Trophoblast cell (in vitro differentiated cells and primary cell): ENCODE measurements around the gene CEP55.

Experiments
- DNase-seq, 2 donors: peaks; one replicate each; pipeline ENCODE4 v3.0.0-alpha.2; 2016
- H2AFZ ChIP-seq: 2 replicates; pipeline ENCODE4 v1.6.1; 2013; ENCODE audit warnings: low read length, moderate library complexity, mild to moderate bottlenecking; ENCODE audit not compliant: insufficient read depth, poor library complexity
- H2AK5ac ChIP-seq: 2 replicates; pipeline ENCODE4 v1.6.1; 2013; ENCODE audit warnings: mild to moderate bottlenecking, low read length
- H2BK120ac ChIP-seq: 2 replicates; pipeline ENCODE4 v1.6.1; 2013; ENCODE audit warnings: low read length, mild to moderate bottlenecking, moderate library complexity; ENCODE audit not compliant: insufficient read depth, poor library complexity
- H2BK12ac ChIP-seq: 2 replicates; pipeline ENCODE4 v1.6.1; 2013; ENCODE audit warnings: mild to moderate bottlenecking, low read length, moderate library complexity
- H2BK5ac ChIP-seq: 2 replicates; pipeline ENCODE4 v1.6.1; 2013; ENCODE audit warnings: low read length, low read depth, moderate library complexity, mild to moderate bottlenecking; ENCODE audit not compliant: poor library complexity
- H3K14ac ChIP-seq: 2 replicates; pipeline ENCODE4 v1.6.1; 2013; ENCODE audit warnings: mild to moderate bottlenecking, low read length
- H3K18ac ChIP-seq: 2 replicates; pipeline ENCODE4 v1.6.1; 2013; ENCODE audit warnings: mild to moderate bottlenecking, low read length
- H3K23ac ChIP-seq: 2 replicates; pipeline ENCODE4 v1.6.1; 2013; ENCODE audit warnings: low read length
- H3K27ac ChIP-seq: 2 replicates; pipeline ENCODE4 v1.5.1; 2013; ENCODE audit warnings: low read depth, mild to moderate bottlenecking, inconsistent platforms, low read length, moderate library complexity
- H3K27me3 ChIP-seq: 2 replicates; pipeline ENCODE4 v1.6.1; 2013; ENCODE audit warnings: inconsistent platforms, mild to moderate bottlenecking, low read length, moderate library complexity; ENCODE audit not compliant: insufficient read depth
- H3K36me3 ChIP-seq, 2 experiments: 1 replicate in 1 of 2; 2 replicates in 1 of 2; pipeline ENCODE4 v1.6.1; 2013; ENCODE audit warnings: low read length in 2 of 2, mild to moderate bottlenecking in 2 of 2, moderate library complexity in 1 of 2; ENCODE audit not compliant: insufficient read depth in 2 of 2, control insufficient read depth in 1 of 2
- H3K4ac ChIP-seq: 2 replicates; pipeline ENCODE4 v1.6.1; 2013; ENCODE audit warnings: low read depth, mild to moderate bottlenecking, low read length, moderate library complexity
- H3K4me1 ChIP-seq, 2 experiments: 1 replicate in 1 of 2; 2 replicates in 1 of 2; pipeline ENCODE4 v1.6.1; 2013; ENCODE audit warnings: low read length in 2 of 2, mild to moderate bottlenecking in 2 of 2, moderate library complexity in 1 of 2; ENCODE audit not compliant: insufficient read depth in 2 of 2, control insufficient read depth in 1 of 2
- H3K4me2 ChIP-seq: 2 replicates; pipeline ENCODE4 v1.6.1; 2013; ENCODE audit warnings: inconsistent platforms, mild to moderate bottlenecking, low read length, moderate library complexity
- H3K4me3 ChIP-seq: 2 replicates; pipeline ENCODE4 v1.5.1; 2013; ENCODE audit warnings: mild to moderate bottlenecking, low read depth, low read length, inconsistent platforms
- H3K79me1 ChIP-seq: one replicate; pipeline ENCODE4 v1.6.1; 2013; ENCODE audit warnings: low read length
- H3K79me2 ChIP-seq: 2 replicates; pipeline ENCODE4 v1.6.1; 2013; ENCODE audit warnings: low read length, mild to moderate bottlenecking; ENCODE audit not compliant: control insufficient read depth, insufficient read depth, poor library complexity
- H3K9ac ChIP-seq: 2 replicates; pipeline ENCODE4 v1.6.1; 2013; ENCODE audit warnings: mild to moderate bottlenecking, low read length
- H3K9me3 ChIP-seq: 2 replicates; pipeline ENCODE4 v1.6.1; 2013; ENCODE audit warnings: low read depth, mild to moderate bottlenecking, control low read depth, inconsistent platforms, low read length; ENCODE audit not compliant: insufficient read depth
- H4K12ac ChIP-seq: 2 replicates; pipeline ENCODE4 v1.6.1; 2013; ENCODE audit warnings: low read depth, mild to moderate bottlenecking, low read length, moderate library complexity
- H4K8ac ChIP-seq: 2 replicates; pipeline ENCODE4 v1.6.1; 2013; ENCODE audit warnings: low read depth, mild to moderate bottlenecking, low read length, moderate library complexity
- H4K91ac ChIP-seq: one replicate; pipeline ENCODE4 v1.6.1; 2013; ENCODE audit warnings: low read depth, mild to moderate bottlenecking, low read length, moderate library complexity
- WGBS: extraction: QIAGEN DNeasy Blood & Tissue Kit; methylation state at CpG from one replicate; pipeline ENCODE4 v1.1.7; 2013; ENCODE audit warnings: missing lambda C conversion rate; ENCODE audit not compliant: insufficient read length, insufficient coverage; ENCODE audit errors: extremely low coverage; 5-methylcytosine and 5-hydroxymethylcytosine counted together

The CEP55 gene

DNA sequence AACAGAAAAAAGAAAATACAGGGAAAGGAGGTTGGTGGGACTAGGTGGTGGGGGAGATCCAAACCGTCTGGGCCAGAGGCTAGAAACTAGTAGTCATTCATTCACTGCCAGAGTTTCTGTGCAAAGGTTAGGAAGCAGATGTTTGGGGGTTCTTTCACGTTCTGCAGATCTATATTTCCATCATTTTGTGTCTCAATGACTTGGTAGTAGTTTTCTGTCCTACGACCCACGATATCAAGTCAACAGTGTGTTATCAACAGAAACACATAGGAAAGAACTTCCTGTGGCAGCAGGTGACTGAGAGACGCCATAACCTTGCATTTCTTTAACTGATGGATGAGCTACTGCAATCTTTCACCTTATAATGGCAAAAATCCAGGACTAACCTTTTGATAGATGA, 1.8 kb downstream of the CEP55 start:
- WGBS = no CpG with 5 or more reads among the region's 5 CpGs

GRCh38 chr10:93501650-93502049, 5.2 kb downstream of the CEP55 start:
- H3K18ac ChIP-seq = no peak overlapping the region
- H2BK5ac ChIP-seq = no peak overlapping the region
- no peak for DNase-seq
- H3K9me3 ChIP-seq = no peaks in the 10 kb centered on the region
- no peaks in the 10 kb centered on the region for H3K79me2 ChIP-seq
- H2AFZ ChIP-seq = no peak overlapping the region
- H3K9ac ChIP-seq = no peak overlapping the region
- no peaks in the 10 kb centered on the region for H3K79me1 ChIP-seq
- no peaks in the 10 kb centered on the region for H3K27me3 ChIP-seq
- H3K27ac ChIP-seq = no peak overlapping the region
- no peak overlapping the region for H2BK120ac ChIP-seq
- H3K4me1 ChIP-seq = no peaks in the 10 kb centered on the region
- H3K4ac ChIP-seq = no peak overlapping the region
- no peak overlapping the region for H3K23ac ChIP-seq
- H4K8ac ChIP-seq = no peak overlapping the region
- H4K91ac ChIP-seq = no peak overlapping the region
- no peak overlapping the region for H3K4me3 ChIP-seq
- H3K14ac ChIP-seq = no peak overlapping the region
- no peak overlapping the region for H4K12ac ChIP-seq
- no peak overlapping the region for H2BK12ac ChIP-seq
- H2AK5ac ChIP-seq = no peak overlapping the region
- H3K36me3 ChIP-seq = peaks cover 7 to 8% of the 10 kb centered on the region in 2 experiments
- no peak overlapping the region for H3K4me2 ChIP-seq

More for the DNA sequence above, 1.8 kb downstream of the CEP55 start:
- Histone ChIP-seq H4K12ac (no peak overlapping the region), H3K27me3 (no peaks in the 10 kb centered on the region), H4K8ac (no peak overlapping the region), H3K79me1 (peaks cover 4% of the 10 kb centered on the region), H3K36me3 (peaks cover 3 to 4% of the 10 kb centered on the region in 2 experiments), H2BK120ac (no peak overlapping the region), H2BK5ac (no peak overlapping the region), H2AK5ac (no peak overlapping the region), H3K4me3 (no peak overlapping the region), H3K18ac (no peak overlapping the region), H3K9ac (no peak overlapping the region), H3K4me2 (no peak overlapping the region), H3K27ac (no peak overlapping the region), H3K79me2 (no peaks in the 10 kb centered on the region), H3K14ac (no peak overlapping the region), H2AFZ (no peak overlapping the region), H3K9me3 (no peaks in the 10 kb centered on the region), H3K4ac (no peak overlapping the region), H3K4me1 (no peaks in the 10 kb centered on the region), H2BK12ac (no peak overlapping the region), H4K91ac (no peak overlapping the region), H3K23ac (no peak overlapping the region)
- DNase-seq = no peak

GRCh38 chr10:93503075-93503474, 6.7 kb downstream of the CEP55 start:
- Histone ChIP-seq H2BK12ac (no peak overlapping the region), H3K9ac (no peak overlapping the region), H3K4me1 (no peaks in the 10 kb centered on the region), H3K36me3 (peaks cover 9 to 12% of the 10 kb centered on the region in 2 experiments), H3K27me3 (no peaks in the 10 kb centered on the region), H3K4me3 (no peak overlapping the region), H3K18ac (no peak overlapping the region), H3K4me2 (no peak overlapping the region), H3K23ac (no peak overlapping the region), H3K9me3 (no peaks in the 10 kb centered on the region), H4K8ac (no peak overlapping the region), H2AFZ (no peak overlapping the region), H2BK5ac (no peak overlapping the region), H2AK5ac (no peak overlapping the region), H3K79me2 (no peaks in the 10 kb centered on the region), H3K79me1 (no peaks in the 10 kb centered on the region), H4K91ac (no peak overlapping the region), H3K4ac (no peak overlapping the region), H4K12ac (no peak overlapping the region), H2BK120ac (no peak overlapping the region), H3K14ac (no peak overlapping the region), H3K27ac (no peak overlapping the region)
- no CpG with 5 or more reads among the region's 6 CpGs for WGBS
- no peak for DNase-seq

GRCh38 chr10:93505075-93505474, 8.7 kb downstream of the CEP55 start:
- Histone ChIP-seq H3K4me3 (no peak overlapping the region), H2AFZ (no peak overlapping the region), H3K27ac (no peak overlapping the region), H2AK5ac (no peak overlapping the region), H3K4me1 (no peaks in the 10 kb centered on the region), H3K36me3 (peaks cover 9 to 12% of the 10 kb centered on the region in 2 experiments), H2BK12ac (no peak overlapping the region), H3K9me3 (no peaks in the 10 kb centered on the region), H2BK120ac (no peak overlapping the region), H3K79me2 (no peaks in the 10 kb centered on the region), H3K23ac (no peak overlapping the region), H4K12ac (no peak overlapping the region), H2BK5ac (no peak overlapping the region), H3K27me3 (no peaks in the 10 kb centered on the region), H3K9ac (no peak overlapping the region), H4K8ac (no peak overlapping the region), H3K14ac (no peak overlapping the region), H4K91ac (no peak overlapping the region), H3K18ac (no peak overlapping the region), H3K4ac (no peak overlapping the region), H3K79me1 (no peaks in the 10 kb centered on the region), H3K4me2 (no peak overlapping the region)
- no peak for DNase-seq
- no CpG with 5 or more reads among the region's 2 CpGs for WGBS
